Measurements from ENCODE around the gene STK31. TPM values are rescaled to one million over a fixed set of nuclear protein-coding genes. Genes with fewer than 3 reads are reported as not detected.

STK31 gene
- polyA plus RNA-seq, 1 donor (not counting 4 experiments of a cell fraction or from before 2014, with no cell fraction given) = 0.01 TPM

DNA sequence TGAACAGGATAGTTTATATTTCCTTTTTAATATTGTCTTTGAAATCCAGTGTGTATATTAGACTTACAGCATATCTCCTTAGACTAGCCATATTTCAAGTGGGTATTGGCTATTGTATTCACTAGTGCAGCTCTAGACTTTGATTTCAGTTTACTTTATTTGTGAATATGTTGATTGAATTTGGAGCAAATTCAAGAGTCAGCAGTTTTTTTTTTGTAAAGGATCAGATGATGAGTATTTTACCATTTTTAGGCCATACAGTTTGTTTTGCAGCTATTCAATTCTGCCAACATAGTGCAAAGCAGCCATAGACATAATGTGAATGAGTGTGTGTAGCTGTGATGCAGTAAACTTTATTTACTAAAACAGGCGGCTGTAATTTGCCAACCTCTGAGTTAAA, 4.6 kb downstream of the STK31 start:
- Histone ChIP-seq H3K27me3 (ENCODE audit: control insufficient read depth, extremely low read depth, insufficient read depth, low read length) (no peaks in the 10 kb centered on the region), H3K4me1 (ENCODE audit: control insufficient read depth, extremely low read depth, insufficient read depth, low read length) (peaks cover 22% of the 10 kb centered on the region), H3K9me3 (ENCODE audit: control insufficient read depth, low read depth, low read length) (no peaks in the 10 kb centered on the region), H3K4me2 (ENCODE audit: control insufficient read depth, extremely low read depth, insufficient read depth, low read depth, low read length) (no peak overlapping the region), H2AFZ (ENCODE audit: control insufficient read depth, low read length) (no peak overlapping the region), H3K79me2 (ENCODE audit: control insufficient read depth, insufficient read depth, low read length) (no peaks in the 10 kb centered on the region), H3K36me3 (ENCODE audit: control insufficient read depth in 2 of 2, extremely low read depth in 1 of 2, insufficient read depth in 2 of 2, low read length in 2 of 2) (no peaks in the 10 kb centered on the region), H3K9ac (ENCODE audit: control insufficient read depth, extremely low read depth, insufficient read depth, low read length) (no peak overlapping the region), H4K20me1 (ENCODE audit: control insufficient read depth, extremely low read depth, insufficient read depth, low read length) (no peaks in the 10 kb centered on the region), H3K4me3 (ENCODE audit: control insufficient read depth in 2 of 3, extremely low read depth in 1 of 3, insufficient read depth in 2 of 3, low read depth in 1 of 3, low read length in 3 of 3) (no peak overlapping the region), H3K9me1 (ENCODE audit: control insufficient read depth, extremely low read depth, insufficient read depth, low read length) (no peaks in the 10 kb centered on the region), H3K27ac (ENCODE audit: control insufficient read depth, insufficient read depth, low read length) (no peak overlapping the region)
- TF ChIP-seq EZH2 (IDR thresholded peaks at IDR 0.05; ENCODE audit: low read length) (no peak), CTCF (optimal IDR thresholded peaks at IDR 0.05 in 1 of 3, IDR thresholded peaks at IDR 0.05 in 1 of 3, conservative IDR thresholded peaks at IDR 0.05 in 1 of 3; ENCODE audit: extremely low read depth in 1 of 3, insufficient read depth in 2 of 3, low read length in 3 of 3) (no peak)
- FAIRE-seq (no peak), DNase-seq (ENCODE audit: low read depth, low spot score) (no peak)
- dilution Hi-C loops (cut with MboI; ENCODE audit: extremely low pct_ligation_motif_present, low sequenced_read_pairs) = no loop called here

GRCh38 chr7:23715099-23715498, 5.1 kb downstream of the STK31 start:
- TF ChIP-seq CTCF (optimal IDR thresholded peaks at IDR 0.05 in 1 of 3, IDR thresholded peaks at IDR 0.05 in 1 of 3, conservative IDR thresholded peaks at IDR 0.05 in 1 of 3; ENCODE audit: extremely low read depth in 1 of 3, insufficient read depth in 2 of 3, low read length in 3 of 3) (no peak), EZH2 (IDR thresholded peaks at IDR 0.05; ENCODE audit: low read length) (no peak)
- no peak for FAIRE-seq
- Histone ChIP-seq H3K27ac (ENCODE audit: control insufficient read depth, insufficient read depth, low read length) (no peak overlapping the region), H2AFZ (ENCODE audit: control insufficient read depth, low read length) (no peak overlapping the region), H3K79me2 (ENCODE audit: control insufficient read depth, insufficient read depth, low read length) (no peaks in the 10 kb centered on the region), H3K4me2 (ENCODE audit: control insufficient read depth, extremely low read depth, insufficient read depth, low read depth, low read length) (no peak overlapping the region), H3K9ac (ENCODE audit: control insufficient read depth, extremely low read depth, insufficient read depth, low read length) (no peak overlapping the region), H3K9me1 (ENCODE audit: control insufficient read depth, extremely low read depth, insufficient read depth, low read length) (no peaks in the 10 kb centered on the region), H3K4me1 (ENCODE audit: control insufficient read depth, extremely low read depth, insufficient read depth, low read length) (peaks cover 22% of the 10 kb centered on the region), H3K27me3 (ENCODE audit: control insufficient read depth, extremely low read depth, insufficient read depth, low read length) (no peaks in the 10 kb centered on the region), H3K36me3 (ENCODE audit: control insufficient read depth in 2 of 2, extremely low read depth in 1 of 2, insufficient read depth in 2 of 2, low read length in 2 of 2) (no peaks in the 10 kb centered on the region), H3K9me3 (ENCODE audit: control insufficient read depth, low read depth, low read length) (no peaks in the 10 kb centered on the region), H3K4me3 (ENCODE audit: control insufficient read depth in 2 of 3, extremely low read depth in 1 of 3, insufficient read depth in 2 of 3, low read depth in 1 of 3, low read length in 3 of 3) (no peak overlapping the region), H4K20me1 (ENCODE audit: control insufficient read depth, extremely low read depth, insufficient read depth, low read length) (no peaks in the 10 kb centered on the region)
- dilution Hi-C loops (cut with MboI; ENCODE audit: extremely low pct_ligation_motif_present, low sequenced_read_pairs) = no loop called here
- no peak for DNase-seq (ENCODE audit: low read depth, low spot score)
